ENCODE measurements around the gene MAP3K5. TPM values are rescaled to one million over a fixed set of nuclear protein-coding genes. Genes with fewer than 3 reads are reported as not detected.
A peak's percentile ranks its signal among the peaks of the same experiment; 100 is the strongest.

The MAP3K5 gene
- polyA plus RNA-seq, 3 donors: 9.6 to 12.0 (median 11.1) TPM

DNA sequence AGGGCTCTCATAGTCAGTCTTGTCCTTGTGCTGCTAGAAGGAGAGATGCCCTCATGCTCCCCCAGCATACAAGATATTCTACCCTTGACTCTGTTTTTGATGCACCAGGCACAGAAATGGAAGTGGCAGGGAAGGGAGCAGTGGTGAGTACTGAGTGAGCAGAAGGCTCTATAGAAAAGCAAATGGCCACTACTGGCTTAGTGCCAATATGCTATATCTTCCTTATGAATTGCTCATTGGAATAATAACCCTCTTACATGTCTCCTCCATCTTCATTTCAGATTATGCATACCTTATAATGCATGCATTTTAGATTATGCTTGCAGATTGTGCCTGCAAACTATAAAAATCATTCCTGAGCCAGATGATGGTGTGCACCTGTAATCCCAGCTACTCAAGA lies 82.8 kb downstream of the MAP3K5 start:
- Histone ChIP-seq H3K27me3 (ENCODE audit: control insufficient read depth in 2 of 2, insufficient read depth in 2 of 2, low read length in 2 of 2) (no peaks in the 10 kb centered on the region), H2AFZ (ENCODE audit: insufficient read depth, low read depth, low read length, poor library complexity, severe bottlenecking) (no peak overlapping the region), H3K36me3 (replicated peaks in 1 of 2; ENCODE audit: control insufficient read depth in 1 of 2, insufficient read depth in 2 of 2, low read length in 2 of 2) (peaks cover 4 to 47% of the 10 kb centered on the region in 2 donors), H3K79me2 (ENCODE audit: insufficient read depth, low read length) (peaks cover 91% of the 10 kb centered on the region), H3K27ac (ENCODE audit: low read depth in 1 of 2, low read length in 2 of 2) (no peak overlapping the region), H3K4me3 (replicated peaks in 1 of 3; ENCODE audit: low read depth in 2 of 3, low read length in 3 of 3) (no peak overlapping the region), H3K4me1 (ENCODE audit: control insufficient read depth in 1 of 2, insufficient read depth in 2 of 2, low read length in 2 of 2) (no peaks in the 10 kb centered on the region), H3K4me2 (replicated peaks; ENCODE audit: extremely low read depth, low read length, poor library complexity, severe bottlenecking) (no peak overlapping the region), H3K9ac (ENCODE audit: insufficient read depth, low read length, poor library complexity, severe bottlenecking) (no peak overlapping the region), H3K9me3 (replicated peaks in 1 of 2; ENCODE audit: control insufficient read depth in 1 of 2, insufficient read depth in 1 of 2, low read length in 2 of 2) (no peaks in the 10 kb centered on the region), H4K20me1 (ENCODE audit: insufficient read depth, low read length) (peaks cover 94% of the 10 kb centered on the region)
- Mint-ChIP-seq H3K4me3 (no peak overlapping the region), H3K27me3 (ENCODE audit: low read depth in 3 of 3) (no peaks in the 10 kb centered on the region), H3K9me3 (no peaks in the 10 kb centered on the region), H3K36me3 (peaks cover 25 to 48% of the 10 kb centered on the region in 2 donors), H3K4me1 (peaks cover 7% of the 10 kb centered on the region), H3K27ac (peak overlapping the region in 1 of 7 donors; percentile 30)
- intact Hi-C loops (cut with micrococcal nuclease): no loop called here
- TF ChIP-seq CTCF (IDR thresholded peaks at IDR 0.05): no peak
- DNase-seq: no peak

- H3K4me1 Mint-ChIP-seq: peaks cover 18% of the 10 kb centered on the region
- H3K27me3 Mint-ChIP-seq (ENCODE audit: low read depth in 3 of 3): no peaks in the 10 kb centered on the region
- H3K9me3 Mint-ChIP-seq: peaks cover 0 to 2% (median 0%) of the 10 kb centered on the region in 7 donors
- WGBS (ENCODE audit: insufficient coverage): 93% methylated on average over 3 of the region's 5 CpGs
- Histone ChIP-seq H3K27ac (ENCODE audit: low read depth in 1 of 2, low read length in 2 of 2) (no peak overlapping the region), H3K9ac (ENCODE audit: insufficient read depth, low read length, poor library complexity, severe bottlenecking) (no peak overlapping the region), H3K36me3 (replicated peaks in 1 of 2; ENCODE audit: control insufficient read depth in 1 of 2, insufficient read depth in 2 of 2, low read length in 2 of 2) (peaks cover 4 to 44% of the 10 kb centered on the region in 2 donors), H2AFZ (ENCODE audit: insufficient read depth, low read depth, low read length, poor library complexity, severe bottlenecking) (no peak overlapping the region), H3K4me2 (replicated peaks; ENCODE audit: extremely low read depth, low read length, poor library complexity, severe bottlenecking) (no peak overlapping the region), H3K79me2 (ENCODE audit: insufficient read depth, low read length) (peaks cover 71% of the 10 kb centered on the region), H3K9me3 (replicated peaks in 1 of 2; ENCODE audit: control insufficient read depth in 1 of 2, insufficient read depth in 1 of 2, low read length in 2 of 2) (no peaks in the 10 kb centered on the region), H3K27me3 (ENCODE audit: control insufficient read depth in 2 of 2, insufficient read depth in 2 of 2, low read length in 2 of 2) (no peaks in the 10 kb centered on the region), H3K4me1 (ENCODE audit: control insufficient read depth in 1 of 2, insufficient read depth in 2 of 2, low read length in 2 of 2) (peaks cover 10 to 11% of the 10 kb centered on the region in 2 donors), H3K4me3 (replicated peaks in 1 of 3; ENCODE audit: low read depth in 2 of 3, low read length in 3 of 3) (no peak overlapping the region), H4K20me1 (ENCODE audit: insufficient read depth, low read length) (peaks cover 96% of the 10 kb centered on the region)
- TF ChIP-seq CTCF (IDR thresholded peaks at IDR 0.05): no peak
- H3K36me3 Mint-ChIP-seq: peaks cover 34 to 52% of the 10 kb centered on the region in 2 donors
- no peak overlapping the region for H3K4me3 Mint-ChIP-seq
- peak overlapping the region in 1 of 7 donors; percentile 7 for H3K27ac Mint-ChIP-seq
- intact Hi-C loops (cut with micrococcal nuclease): no loop called here
- DNase-seq: no peak
Measured at GRCh38 chr6:136706430-136706829, 85.8 kb downstream of the MAP3K5 start.

Measured in CD14-positive monocyte (primary cell).